Measurements from ENCODE around the gene KCNH2.

DNA sequence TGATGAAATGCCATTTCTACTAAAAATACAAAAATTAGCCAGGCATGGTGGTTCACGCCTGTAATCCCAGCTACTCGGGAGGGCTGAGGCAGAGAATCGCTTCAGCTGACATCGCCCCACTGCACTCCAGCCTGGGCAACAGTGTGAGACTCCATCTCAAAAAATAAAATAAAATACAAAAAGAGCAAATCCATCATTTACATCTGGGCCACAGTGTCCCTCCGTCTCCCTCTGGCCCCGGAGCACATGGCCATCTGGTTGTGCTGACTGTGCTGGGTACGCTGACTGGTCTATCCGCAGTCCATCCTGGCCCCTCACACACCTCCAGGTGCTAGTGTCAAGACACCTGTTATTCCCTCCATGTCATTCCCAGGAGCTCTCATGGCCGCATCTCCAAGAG, 42.1 kb downstream of the KCNH2 start:
- TF ChIP-seq, protein P1, sequence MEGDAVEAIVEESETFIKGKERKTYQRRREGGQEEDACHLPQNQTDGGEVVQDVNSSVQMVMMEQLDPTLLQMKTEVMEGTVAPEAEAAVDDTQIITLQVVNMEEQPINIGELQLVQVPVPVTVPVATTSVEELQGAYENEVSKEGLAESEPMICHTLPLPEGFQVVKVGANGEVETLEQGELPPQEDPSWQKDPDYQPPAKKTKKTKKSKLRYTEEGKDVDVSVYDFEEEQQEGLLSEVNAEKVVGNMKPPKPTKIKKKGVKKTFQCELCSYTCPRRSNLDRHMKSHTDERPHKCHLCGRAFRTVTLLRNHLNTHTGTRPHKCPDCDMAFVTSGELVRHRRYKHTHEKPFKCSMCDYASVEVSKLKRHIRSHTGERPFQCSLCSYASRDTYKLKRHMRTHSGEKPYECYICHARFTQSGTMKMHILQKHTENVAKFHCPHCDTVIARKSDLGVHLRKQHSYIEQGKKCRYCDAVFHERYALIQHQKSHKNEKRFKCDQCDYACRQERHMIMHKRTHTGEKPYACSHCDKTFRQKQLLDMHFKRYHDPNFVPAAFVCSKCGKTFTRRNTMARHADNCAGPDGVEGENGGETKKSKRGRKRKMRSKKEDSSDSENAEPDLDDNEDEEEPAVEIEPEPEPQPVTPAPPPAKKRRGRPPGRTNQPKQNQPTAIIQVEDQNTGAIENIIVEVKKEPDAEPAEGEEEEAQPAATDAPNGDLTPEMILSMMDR (IDR thresholded peaks at IDR 0.05), result no peak
- TF ChIP-seq POLR2A (IDR thresholded peaks at IDR 0.05), result no peak

Data from body of pancreas (tissue), 4 donors.